HL-60 (cell line): ENCODE measurements around the gene TMEM174.

ENCODE experiments used
- DNase-seq, 2 experiments: peaks; one replicate each; pipeline ENCODE4 v3.0.0-alpha.2; 2010 to 2020; ENCODE audit warnings: low read depth in 1 of 2, low spot score in 1 of 2
- H3K27ac ChIP-seq: fragments of 250-450 bp; sonication (Bioruptor Pico); replicated peaks from 2 replicates; pipeline ENCODE4 v1.5.1; 2020; ENCODE audit warnings: mild to moderate bottlenecking, moderate library complexity
- H3K27me3 ChIP-seq: fragments of 250-450 bp; sonication (Bioruptor Pico); 2 replicates; pipeline ENCODE4 v1.5.1; 2021; ENCODE audit warnings: mild to moderate bottlenecking, moderate library complexity; ENCODE audit not compliant: insufficient read depth, poor library complexity, severe bottlenecking
- H3K4me3 ChIP-seq: replicated peaks from 2 replicates; pipeline ENCODE4 v1.5.1; 2011; ENCODE audit warnings: mild to moderate bottlenecking, control low read depth, low read length; ENCODE audit not compliant: insufficient read depth
- GABPA ChIP-seq: IDR thresholded peaks from 2 replicates; pipeline ENCODE4 v1.6.1; 2012; ENCODE audit warnings: low read depth
- POLR2AphosphoS5 ChIP-seq: IDR thresholded peaks from 2 replicates; pipeline ENCODE4 v1.6.1; 2012; ENCODE audit warnings: low read depth
- SPI1 ChIP-seq: IDR thresholded peaks from 2 replicates; pipeline ENCODE4 v1.6.1; 2012; ENCODE audit warnings: low read depth, mild to moderate bottlenecking, borderline replicate concordance
- TF ChIP-seq, protein P1 (sequence below): IDR thresholded peaks from 2 replicates; pipeline ENCODE4 v1.6.1; 2012; ENCODE audit warnings: low read depth; ENCODE audit not compliant: insufficient replicate concordance
- TF ChIP-seq, protein P2 (sequence below): IDR thresholded peaks from one replicate; pipeline ENCODE4 v1.5.1; 2011; ENCODE audit warnings: low read length, control low read depth, inconsistent platforms; ENCODE audit not compliant: insufficient read depth

The TMEM174 gene

DNA sequence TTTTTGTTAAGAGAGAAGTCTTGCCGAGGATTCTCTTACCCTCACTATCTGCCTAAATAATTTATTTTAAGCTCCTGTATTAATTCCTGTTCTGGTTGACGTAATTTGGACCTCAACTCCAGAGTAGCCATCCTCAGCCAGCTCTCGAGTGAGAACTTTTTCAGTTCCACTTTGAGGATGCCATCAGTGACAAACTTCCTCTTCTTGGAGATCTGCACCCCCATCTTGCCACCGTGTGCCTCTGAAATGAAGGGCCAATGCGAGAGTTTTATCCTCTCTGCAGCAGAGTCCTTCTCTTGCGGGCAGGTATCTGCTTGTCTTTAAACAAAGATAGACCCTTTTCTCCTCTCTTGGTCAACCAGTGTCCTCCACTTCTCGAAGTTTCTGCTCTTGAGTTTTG, 19.5 kb upstream of the TMEM174 start:
- H3K4me3 ChIP-seq = no peak overlapping the region
- H3K27ac ChIP-seq = no peak overlapping the region
- TF ChIP-seq GABPA (no peak), SPI1 (no peak), POLR2AphosphoS5 (no peak)
- TF ChIP-seq, protein P1, sequence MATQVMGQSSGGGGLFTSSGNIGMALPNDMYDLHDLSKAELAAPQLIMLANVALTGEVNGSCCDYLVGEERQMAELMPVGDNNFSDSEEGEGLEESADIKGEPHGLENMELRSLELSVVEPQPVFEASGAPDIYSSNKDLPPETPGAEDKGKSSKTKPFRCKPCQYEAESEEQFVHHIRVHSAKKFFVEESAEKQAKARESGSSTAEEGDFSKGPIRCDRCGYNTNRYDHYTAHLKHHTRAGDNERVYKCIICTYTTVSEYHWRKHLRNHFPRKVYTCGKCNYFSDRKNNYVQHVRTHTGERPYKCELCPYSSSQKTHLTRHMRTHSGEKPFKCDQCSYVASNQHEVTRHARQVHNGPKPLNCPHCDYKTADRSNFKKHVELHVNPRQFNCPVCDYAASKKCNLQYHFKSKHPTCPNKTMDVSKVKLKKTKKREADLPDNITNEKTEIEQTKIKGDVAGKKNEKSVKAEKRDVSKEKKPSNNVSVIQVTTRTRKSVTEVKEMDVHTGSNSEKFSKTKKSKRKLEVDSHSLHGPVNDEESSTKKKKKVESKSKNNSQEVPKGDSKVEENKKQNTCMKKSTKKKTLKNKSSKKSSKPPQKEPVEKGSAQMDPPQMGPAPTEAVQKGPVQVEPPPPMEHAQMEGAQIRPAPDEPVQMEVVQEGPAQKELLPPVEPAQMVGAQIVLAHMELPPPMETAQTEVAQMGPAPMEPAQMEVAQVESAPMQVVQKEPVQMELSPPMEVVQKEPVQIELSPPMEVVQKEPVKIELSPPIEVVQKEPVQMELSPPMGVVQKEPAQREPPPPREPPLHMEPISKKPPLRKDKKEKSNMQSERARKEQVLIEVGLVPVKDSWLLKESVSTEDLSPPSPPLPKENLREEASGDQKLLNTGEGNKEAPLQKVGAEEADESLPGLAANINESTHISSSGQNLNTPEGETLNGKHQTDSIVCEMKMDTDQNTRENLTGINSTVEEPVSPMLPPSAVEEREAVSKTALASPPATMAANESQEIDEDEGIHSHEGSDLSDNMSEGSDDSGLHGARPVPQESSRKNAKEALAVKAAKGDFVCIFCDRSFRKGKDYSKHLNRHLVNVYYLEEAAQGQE = no peak
- TF ChIP-seq, protein P2, sequence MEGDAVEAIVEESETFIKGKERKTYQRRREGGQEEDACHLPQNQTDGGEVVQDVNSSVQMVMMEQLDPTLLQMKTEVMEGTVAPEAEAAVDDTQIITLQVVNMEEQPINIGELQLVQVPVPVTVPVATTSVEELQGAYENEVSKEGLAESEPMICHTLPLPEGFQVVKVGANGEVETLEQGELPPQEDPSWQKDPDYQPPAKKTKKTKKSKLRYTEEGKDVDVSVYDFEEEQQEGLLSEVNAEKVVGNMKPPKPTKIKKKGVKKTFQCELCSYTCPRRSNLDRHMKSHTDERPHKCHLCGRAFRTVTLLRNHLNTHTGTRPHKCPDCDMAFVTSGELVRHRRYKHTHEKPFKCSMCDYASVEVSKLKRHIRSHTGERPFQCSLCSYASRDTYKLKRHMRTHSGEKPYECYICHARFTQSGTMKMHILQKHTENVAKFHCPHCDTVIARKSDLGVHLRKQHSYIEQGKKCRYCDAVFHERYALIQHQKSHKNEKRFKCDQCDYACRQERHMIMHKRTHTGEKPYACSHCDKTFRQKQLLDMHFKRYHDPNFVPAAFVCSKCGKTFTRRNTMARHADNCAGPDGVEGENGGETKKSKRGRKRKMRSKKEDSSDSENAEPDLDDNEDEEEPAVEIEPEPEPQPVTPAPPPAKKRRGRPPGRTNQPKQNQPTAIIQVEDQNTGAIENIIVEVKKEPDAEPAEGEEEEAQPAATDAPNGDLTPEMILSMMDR = no peak
- H3K27me3 ChIP-seq = no peaks in the 10 kb centered on the region
- DNase-seq = no peak

DNA sequence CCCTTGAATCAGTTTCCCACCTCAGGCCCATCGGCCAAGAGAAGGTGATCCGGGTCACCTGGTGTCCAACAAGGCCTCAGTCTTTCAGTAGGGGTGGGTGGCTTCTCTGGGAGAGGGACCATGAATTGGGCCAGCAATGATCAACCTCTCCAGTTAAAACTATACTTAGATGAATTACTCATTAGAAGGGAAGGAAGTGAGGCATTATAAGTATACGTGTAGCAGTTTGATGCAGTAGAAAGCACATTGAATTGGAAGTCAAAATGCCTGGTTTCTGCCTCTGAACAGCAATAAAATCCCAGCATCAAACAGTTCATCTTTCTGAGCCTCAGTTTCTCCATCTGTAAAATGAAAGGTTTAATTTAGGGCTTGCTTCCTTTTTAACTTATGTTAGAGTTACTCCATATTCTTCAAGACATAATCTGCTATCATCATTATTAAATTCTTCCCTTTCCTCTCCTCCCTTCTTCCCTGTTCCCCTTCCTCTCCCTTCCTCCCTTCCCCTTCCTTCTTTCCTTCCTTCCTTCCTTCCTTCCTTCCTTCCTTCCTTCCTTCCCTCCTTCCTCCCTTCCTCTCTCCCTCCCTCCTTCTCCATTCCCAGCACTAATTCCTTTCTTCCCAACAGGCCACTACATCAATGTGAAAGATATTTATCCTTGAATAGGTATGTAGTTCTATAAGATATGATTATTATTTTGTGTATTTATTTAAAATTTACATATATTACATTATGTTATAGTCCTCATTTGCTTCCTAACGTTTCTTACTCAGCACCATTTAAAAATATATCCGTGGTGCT, 18.6 kb upstream of the TMEM174 start:
- H3K4me3 ChIP-seq = no peak overlapping the region
- no peak for DNase-seq
- H3K27me3 ChIP-seq = no peaks in the 10 kb centered on the region
- TF ChIP-seq GABPA (no peak), SPI1 (no peak), POLR2AphosphoS5 (no peak)
- TF ChIP-seq, protein P1 = no peak
- TF ChIP-seq, protein P2 = no peak
- H3K27ac ChIP-seq = no peak overlapping the region

DNA sequence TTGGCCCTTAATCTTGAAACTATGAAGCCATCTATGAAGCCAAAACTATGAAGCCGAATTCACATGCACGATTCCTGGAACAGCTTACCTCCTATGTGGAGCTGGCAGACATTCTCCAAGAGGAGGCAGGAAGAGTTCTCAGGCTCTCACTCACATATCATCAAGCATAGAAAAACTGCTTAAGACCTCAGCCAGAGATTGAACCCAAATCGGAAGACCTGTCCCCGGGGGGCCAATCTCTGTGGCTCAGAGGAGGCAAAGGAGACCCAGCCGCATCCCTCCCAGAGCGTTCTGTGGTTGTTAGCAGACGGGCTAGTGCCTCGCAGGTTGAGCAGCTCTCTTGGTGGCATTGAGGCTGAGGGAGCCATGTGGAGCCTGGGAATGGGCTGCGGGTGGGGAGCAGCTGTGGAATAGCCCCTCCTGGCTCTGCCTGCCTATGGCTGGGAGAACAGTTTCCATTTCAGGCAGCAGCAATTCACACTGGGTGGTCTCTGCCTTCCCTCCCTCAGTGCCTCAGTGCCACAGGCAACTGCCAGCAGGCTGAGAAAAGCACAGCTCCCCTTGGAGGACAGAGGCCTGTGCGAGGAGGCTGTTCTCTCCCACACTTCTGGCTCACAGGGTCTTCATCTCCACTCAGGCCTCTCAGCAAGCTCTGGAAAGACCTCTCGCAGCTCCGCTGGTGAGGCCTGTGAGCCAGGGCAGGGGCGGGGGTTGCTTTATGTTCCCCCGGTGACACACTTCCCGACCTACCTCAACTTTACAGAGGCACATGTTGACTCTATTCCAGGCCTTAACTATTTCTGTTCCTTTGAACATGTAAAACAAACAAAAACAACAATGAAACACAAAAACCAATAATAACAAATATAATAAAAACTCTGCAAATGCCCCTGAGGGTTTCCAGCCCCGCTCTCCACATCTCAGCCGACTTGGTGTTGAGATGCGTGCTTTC, 17.4 kb upstream of the TMEM174 start:
- Histone ChIP-seq H3K4me3 (no peak overlapping the region), H3K27me3 (no peaks in the 10 kb centered on the region), H3K27ac (no peak overlapping the region)
- TF ChIP-seq POLR2AphosphoS5 = no peak
- no peak for TF ChIP-seq SPI1
- no peak for TF ChIP-seq GABPA
- TF ChIP-seq, protein P2 = no peak
- TF ChIP-seq, protein P1 = no peak
- no peak for DNase-seq
